ENCODE results near the gene IRF2BP2.
"Not testable (repeated sequence)": the region's sequence is repeated elsewhere in the genome, so short reads cannot be mapped to it uniquely, and the experiment has no call there.

IRF2BP2 gene

GRCh38 chr1:234603221-234604204, 6.5 kb downstream of the IRF2BP2 start:
- Histone ChIP-seq H3K36me3 (ENCODE audit: control insufficient read depth in 1 of 2, insufficient read depth in 2 of 2, low read length in 2 of 2) (peaks cover 22 to 30% of the 10 kb centered on the region in 2 donors), H3K27ac (ENCODE audit: low read length) (peak overlapping the region; percentile 100), H3K4me1 (ENCODE audit: control insufficient read depth in 1 of 2, insufficient read depth in 2 of 2, low read length in 2 of 2) (peaks cover 31 to 36% of the 10 kb centered on the region in 2 donors)

DNA sequence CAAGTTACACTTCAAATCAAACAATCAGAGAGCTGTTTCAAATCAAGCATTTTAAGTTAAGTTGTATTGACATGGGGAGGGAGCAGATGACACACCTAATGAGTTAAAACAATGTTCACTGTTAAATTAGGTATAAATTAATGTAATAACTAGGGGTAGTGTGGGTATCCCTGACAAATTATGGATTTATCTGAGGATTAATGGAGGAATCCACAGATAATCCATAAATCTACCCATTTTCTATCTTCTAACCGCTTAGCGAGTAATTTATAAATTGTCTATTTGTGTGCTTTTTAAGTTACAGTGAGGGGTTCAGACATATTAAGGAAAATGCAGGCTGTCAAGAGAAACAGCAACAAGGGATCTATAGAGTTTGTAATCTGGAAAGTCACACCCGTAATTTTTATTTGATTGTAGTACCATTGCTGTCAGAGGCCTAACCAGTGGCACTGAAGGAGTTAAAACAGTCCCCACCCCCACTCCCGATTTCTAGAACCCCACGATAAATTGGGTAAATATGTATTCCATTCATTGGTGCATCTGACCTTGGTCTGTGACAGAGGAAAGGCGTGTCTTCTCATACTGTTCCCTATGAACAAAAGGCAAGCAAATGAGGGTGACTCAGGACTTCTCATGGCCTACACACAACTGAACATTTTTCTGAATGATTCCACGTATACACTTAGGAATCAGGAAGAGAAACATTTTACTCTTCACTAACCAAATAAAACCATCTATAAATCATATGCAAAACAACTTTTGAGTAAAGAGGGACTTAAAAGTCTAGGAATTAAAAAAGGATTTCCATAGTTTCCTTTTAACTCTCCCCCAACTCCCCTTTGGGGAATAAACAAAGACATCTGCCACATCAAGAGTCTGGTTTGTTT, 7.4 kb downstream of the IRF2BP2 start:
- Histone ChIP-seq H3K4me1 (ENCODE audit: control insufficient read depth in 1 of 2, insufficient read depth in 2 of 2, low read length in 2 of 2) (peaks cover 34 to 36% of the 10 kb centered on the region in 2 donors), H3K9me3 (ENCODE audit: control insufficient read depth in 1 of 2, low read length in 2 of 2) (no peaks in the 10 kb centered on the region), H3K27me3 (ENCODE audit: low read depth, low read length) (no peaks in the 10 kb centered on the region), H3K36me3 (ENCODE audit: control insufficient read depth in 1 of 2, insufficient read depth in 2 of 2, low read length in 2 of 2) (peaks cover 18 to 24% of the 10 kb centered on the region in 2 donors), H3K4me3 (ENCODE audit: low read depth in 1 of 2, low read length in 2 of 2) (peak overlapping the region; percentile 93 to 98), H3K27ac (ENCODE audit: low read length) (peak overlapping the region; percentile 100)

More at GRCh38 chr1:234603221-234604204, 6.5 kb downstream of the IRF2BP2 start:
- H3K27me3 ChIP-seq (ENCODE audit: low read depth, low read length) = no peaks in the 10 kb centered on the region
- peak overlapping the region; percentile 93 to 98 for H3K4me3 ChIP-seq (ENCODE audit: low read depth in 1 of 2, low read length in 2 of 2)
- H3K9me3 ChIP-seq (ENCODE audit: control insufficient read depth in 1 of 2, low read length in 2 of 2) = no peaks in the 10 kb centered on the region

DNA sequence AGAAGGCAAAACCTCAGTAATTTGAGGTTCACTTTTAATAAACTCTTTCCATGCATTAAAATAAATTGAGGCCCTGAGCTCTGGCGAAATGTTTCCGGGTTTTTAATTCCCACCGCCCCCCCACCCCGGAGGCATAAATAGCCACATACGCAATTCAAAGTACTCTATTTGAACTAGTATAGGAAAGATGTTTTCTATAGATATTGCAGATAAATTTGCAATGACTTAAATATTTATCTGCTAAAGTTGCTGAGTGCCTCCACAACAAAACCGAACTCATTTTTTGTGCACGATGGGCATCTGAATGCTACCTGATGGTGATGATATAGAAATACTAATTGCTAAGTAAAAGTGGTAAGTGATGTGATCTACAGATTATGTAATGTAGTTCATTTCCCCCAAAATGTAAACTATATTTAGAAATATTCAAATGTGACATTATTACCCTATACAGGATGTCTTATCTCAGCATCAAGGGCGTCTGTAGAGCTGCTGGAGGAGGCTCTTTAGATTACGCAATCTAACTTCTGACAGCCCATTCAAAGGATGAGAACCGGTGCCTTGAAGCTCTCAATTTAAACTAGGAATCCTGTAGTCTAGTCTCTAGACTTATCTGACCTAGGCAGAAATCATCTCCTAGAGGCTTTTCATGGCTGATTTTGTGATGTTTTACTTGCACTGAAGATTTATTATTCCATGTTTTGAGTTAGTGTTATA, 8.5 kb downstream of the IRF2BP2 start:
- Histone ChIP-seq H3K4me1 (ENCODE audit: control insufficient read depth in 1 of 2, insufficient read depth in 2 of 2, low read length in 2 of 2) (peaks cover 34 to 36% of the 10 kb centered on the region in 2 donors), H3K36me3 (ENCODE audit: control insufficient read depth in 1 of 2, insufficient read depth in 2 of 2, low read length in 2 of 2) (peaks cover 12 to 14% of the 10 kb centered on the region in 2 donors), H3K4me3 (ENCODE audit: low read depth in 1 of 2, low read length in 2 of 2) (peak overlapping the region; percentile 65 to 93), H3K27me3 (ENCODE audit: low read depth, low read length) (no peaks in the 10 kb centered on the region), H3K27ac (ENCODE audit: low read length) (peak overlapping the region; percentile 100), H3K9me3 (ENCODE audit: control insufficient read depth in 1 of 2, low read length in 2 of 2) (no peaks in the 10 kb centered on the region)

- Histone ChIP-seq H3K27ac (ENCODE audit: low read length) (peak overlapping the region; percentile 100), H3K4me1 (ENCODE audit: control insufficient read depth in 1 of 2, insufficient read depth in 2 of 2, low read length in 2 of 2) (peaks cover 34 to 36% of the 10 kb centered on the region in 2 donors), H3K36me3 (ENCODE audit: control insufficient read depth in 1 of 2, insufficient read depth in 2 of 2, low read length in 2 of 2) (peaks cover 6 to 8% of the 10 kb centered on the region in 2 donors), H3K27me3 (ENCODE audit: low read depth, low read length) (no peaks in the 10 kb centered on the region), H3K9me3 (ENCODE audit: control insufficient read depth in 1 of 2, low read length in 2 of 2) (no peaks in the 10 kb centered on the region), H3K4me3 (ENCODE audit: low read depth in 1 of 2, low read length in 2 of 2) (peak overlapping the region; percentile 35 to 65)
Measured at GRCh38 chr1:234600418-234601281, 9.3 kb downstream of the IRF2BP2 start.

DNA sequence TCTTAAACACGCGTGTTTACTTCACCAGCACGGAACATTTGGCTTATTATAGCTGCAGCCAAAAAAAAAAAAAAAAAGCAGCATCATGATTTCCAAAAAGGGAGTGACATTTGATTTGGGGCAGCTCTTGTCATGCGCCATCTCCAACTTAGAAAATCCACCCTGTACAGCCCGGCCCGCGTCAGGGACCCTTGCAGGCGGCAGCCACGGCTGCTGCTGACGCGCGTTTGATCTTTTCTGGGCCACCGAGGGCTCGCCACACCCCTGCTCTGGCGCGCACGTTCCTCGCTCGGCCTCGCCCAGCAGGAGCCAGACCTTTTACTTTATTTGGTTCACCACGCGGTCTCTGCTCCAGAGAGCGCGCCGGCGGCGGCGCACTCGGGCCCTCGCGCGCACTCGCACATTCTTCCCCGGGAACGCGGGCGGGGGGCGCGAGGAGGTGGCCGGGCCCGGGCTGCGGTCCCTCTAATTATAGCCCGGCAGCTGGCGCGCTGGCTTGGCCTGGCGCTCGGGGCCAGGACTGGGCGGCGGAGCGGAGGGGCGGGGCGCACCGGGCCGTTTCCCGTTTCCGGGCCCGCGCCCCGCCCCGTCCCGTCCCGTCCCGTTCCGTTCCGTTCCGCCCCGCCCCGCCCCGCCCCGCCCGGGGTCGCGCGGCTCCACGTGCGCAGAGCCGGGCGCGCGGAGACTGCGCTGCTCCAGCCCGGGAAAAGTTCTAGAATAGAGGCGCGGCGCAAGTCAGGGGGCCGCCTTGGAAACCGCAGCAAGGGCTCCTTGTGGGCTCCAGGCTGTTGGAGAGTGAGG, 10.2 kb downstream of the IRF2BP2 start:
- Histone ChIP-seq H3K4me1 (ENCODE audit: control insufficient read depth in 1 of 2, insufficient read depth in 2 of 2, low read length in 2 of 2) (peaks cover 34 to 36% of the 10 kb centered on the region in 2 donors), H3K4me3 (ENCODE audit: low read depth in 1 of 2, low read length in 2 of 2) (peak overlapping the region; percentile 48 to 65), H3K27ac (ENCODE audit: low read length) (peak overlapping the region; percentile 100), H3K9me3 (ENCODE audit: control insufficient read depth in 1 of 2, low read length in 2 of 2) (no peaks in the 10 kb centered on the region), H3K36me3 (ENCODE audit: control insufficient read depth in 1 of 2, insufficient read depth in 2 of 2, low read length in 2 of 2) (no peaks in the 10 kb centered on the region), H3K27me3 (ENCODE audit: low read depth, low read length) (no peaks in the 10 kb centered on the region)

GRCh38 chr1:234598974-234599616, 10.9 kb downstream of the IRF2BP2 start:
- Histone ChIP-seq H3K9me3 (ENCODE audit: control insufficient read depth in 1 of 2, low read length in 2 of 2) (no peaks in the 10 kb centered on the region), H3K27me3 (ENCODE audit: low read depth, low read length) (no peaks in the 10 kb centered on the region), H3K4me1 (ENCODE audit: control insufficient read depth in 1 of 2, insufficient read depth in 2 of 2, low read length in 2 of 2) (peaks cover 33 to 34% of the 10 kb centered on the region in 2 donors), H3K36me3 (ENCODE audit: control insufficient read depth in 1 of 2, insufficient read depth in 2 of 2, low read length in 2 of 2) (no peaks in the 10 kb centered on the region), H3K27ac (ENCODE audit: low read length) (peak overlapping the region; percentile 93), H3K4me3 (ENCODE audit: low read depth in 1 of 2, low read length in 2 of 2) (peak overlapping the region; percentile 48 to 65)

DNA sequence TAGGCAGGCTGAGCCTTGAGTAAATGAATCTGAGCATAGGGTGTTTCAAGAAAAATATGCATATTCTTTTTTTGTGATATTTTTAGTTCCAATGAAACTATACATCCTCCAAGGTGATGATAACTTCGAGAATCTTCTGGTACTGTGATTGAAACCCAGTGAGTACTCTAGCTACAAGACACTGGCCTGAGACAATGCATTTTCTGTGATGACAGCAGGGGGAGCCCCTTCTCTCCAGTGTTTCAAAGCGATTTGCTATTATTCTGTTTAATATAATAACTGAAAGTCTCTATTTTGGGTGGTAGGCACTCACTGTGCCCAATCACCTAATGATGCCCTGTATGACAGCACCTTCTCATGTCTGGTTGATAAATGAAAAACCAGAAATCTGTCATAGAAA, 12.1 kb downstream of the IRF2BP2 start:
- no peak overlapping the region for H3K27ac ChIP-seq (ENCODE audit: low read length)
- H3K36me3 ChIP-seq (ENCODE audit: control insufficient read depth in 1 of 2, insufficient read depth in 2 of 2, low read length in 2 of 2) = no peaks in the 10 kb centered on the region
- H3K4me1 ChIP-seq (ENCODE audit: control insufficient read depth in 1 of 2, insufficient read depth in 2 of 2, low read length in 2 of 2) = peaks cover 26 to 34% of the 10 kb centered on the region in 2 donors
- H3K27me3 ChIP-seq (ENCODE audit: low read depth, low read length) = no peaks in the 10 kb centered on the region
- no peak overlapping the region for H3K4me3 ChIP-seq (ENCODE audit: low read depth in 1 of 2, low read length in 2 of 2)
- H3K9me3 ChIP-seq (ENCODE audit: control insufficient read depth in 1 of 2, low read length in 2 of 2) = no peaks in the 10 kb centered on the region

GRCh38 chr1:234595899-234596298, 14.1 kb downstream of the IRF2BP2 start:
- H3K27ac ChIP-seq (ENCODE audit: low read length) = no peak overlapping the region
- H3K27me3 ChIP-seq (ENCODE audit: low read depth, low read length) = no peaks in the 10 kb centered on the region
- peaks cover 13 to 14% of the 10 kb centered on the region in 2 donors for H3K4me1 ChIP-seq (ENCODE audit: control insufficient read depth in 1 of 2, insufficient read depth in 2 of 2, low read length in 2 of 2)
- H3K36me3 ChIP-seq (ENCODE audit: control insufficient read depth in 1 of 2, insufficient read depth in 2 of 2, low read length in 2 of 2) = no peaks in the 10 kb centered on the region
- H3K9me3 ChIP-seq (ENCODE audit: control insufficient read depth in 1 of 2, low read length in 2 of 2) = no peaks in the 10 kb centered on the region
- H3K4me3 ChIP-seq (ENCODE audit: low read depth in 1 of 2, low read length in 2 of 2) = no peak overlapping the region

GRCh38 chr1:234594575-234594974, 15.4 kb downstream of the IRF2BP2 start:
- not testable (repeated sequence) for H3K4me3 ChIP-seq (ENCODE audit: low read depth in 1 of 2, low read length in 2 of 2); H3K36me3 ChIP-seq (ENCODE audit: control insufficient read depth in 1 of 2, insufficient read depth in 2 of 2, low read length in 2 of 2); H3K27me3 ChIP-seq (ENCODE audit: low read depth, low read length); H3K27ac ChIP-seq (ENCODE audit: low read length); H3K9me3 ChIP-seq (ENCODE audit: control insufficient read depth in 1 of 2, low read length in 2 of 2)
- H3K4me1 ChIP-seq (ENCODE audit: control insufficient read depth in 1 of 2, insufficient read depth in 2 of 2, low read length in 2 of 2) = peaks cover 7 to 11% of the 10 kb centered on the region in 2 donors

Measured in muscle layer of duodenum (tissue), 2 donors.